ENCODE data around the gene SMYD4. TPM values are rescaled to one million over a fixed set of nuclear protein-coding genes. Genes with fewer than 3 reads are reported as not detected.
"Not testable (repeated sequence)": the region's sequence is repeated elsewhere in the genome, so short reads cannot be mapped to it uniquely, and the experiment has no call there.

SMYD4 gene
- total and polyA plus RNA-seq, 8 donors = 4.0 to 8.9 (median 5.7) TPM

DNA sequence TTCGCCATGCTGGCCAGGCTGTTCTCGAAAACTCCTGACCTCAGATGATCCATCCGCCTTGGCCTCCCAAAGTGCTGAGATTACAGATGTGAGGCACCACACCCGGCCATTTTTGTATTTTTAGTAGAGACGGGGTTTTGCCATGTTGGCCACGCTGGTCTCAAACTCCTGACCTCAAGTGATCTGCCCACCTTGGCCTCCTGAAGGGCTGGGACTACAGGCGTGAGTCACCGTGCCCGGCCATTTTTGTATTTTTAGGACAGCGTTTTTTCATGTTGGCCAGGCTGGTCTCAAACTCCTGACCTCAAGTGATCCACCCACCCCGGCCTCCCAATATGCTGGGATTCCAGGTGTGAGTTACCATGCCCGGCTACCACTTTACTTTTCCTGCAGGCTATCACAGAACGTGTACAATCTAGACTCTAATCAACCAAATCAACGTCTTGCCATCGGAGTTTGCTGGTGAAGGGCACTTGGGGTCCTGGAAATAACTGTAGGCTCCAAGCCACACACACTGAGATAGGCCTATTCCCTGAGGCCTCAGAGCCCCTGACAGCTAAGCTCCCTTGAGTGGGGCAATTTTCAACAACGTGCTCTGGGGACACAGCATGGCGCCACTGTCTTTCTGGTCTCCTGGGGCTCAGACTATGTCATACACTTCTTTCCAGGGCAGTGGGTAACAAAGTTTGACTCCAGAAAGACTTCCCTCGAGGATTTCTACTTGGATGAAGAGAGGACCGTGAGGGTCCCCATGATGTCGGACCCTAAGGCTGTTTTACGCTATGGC lies 55.1 kb downstream of the SMYD4 start:
- FAIRE-seq (no peak), ATAC-seq (no peak), DNase-seq (no peak)
- Histone ChIP-seq H3K9me3 (no peaks in the 10 kb centered on the region), H3K27ac (no peak overlapping the region), H3K4me1 (no peaks in the 10 kb centered on the region), H3K4me3 (no peak overlapping the region), H3K27me3 (no peaks in the 10 kb centered on the region), H3K36me3 (peaks cover 0 to 9% (median 0%) of the 10 kb centered on the region in 3 donors)
- TF ChIP-seq, protein P1, sequence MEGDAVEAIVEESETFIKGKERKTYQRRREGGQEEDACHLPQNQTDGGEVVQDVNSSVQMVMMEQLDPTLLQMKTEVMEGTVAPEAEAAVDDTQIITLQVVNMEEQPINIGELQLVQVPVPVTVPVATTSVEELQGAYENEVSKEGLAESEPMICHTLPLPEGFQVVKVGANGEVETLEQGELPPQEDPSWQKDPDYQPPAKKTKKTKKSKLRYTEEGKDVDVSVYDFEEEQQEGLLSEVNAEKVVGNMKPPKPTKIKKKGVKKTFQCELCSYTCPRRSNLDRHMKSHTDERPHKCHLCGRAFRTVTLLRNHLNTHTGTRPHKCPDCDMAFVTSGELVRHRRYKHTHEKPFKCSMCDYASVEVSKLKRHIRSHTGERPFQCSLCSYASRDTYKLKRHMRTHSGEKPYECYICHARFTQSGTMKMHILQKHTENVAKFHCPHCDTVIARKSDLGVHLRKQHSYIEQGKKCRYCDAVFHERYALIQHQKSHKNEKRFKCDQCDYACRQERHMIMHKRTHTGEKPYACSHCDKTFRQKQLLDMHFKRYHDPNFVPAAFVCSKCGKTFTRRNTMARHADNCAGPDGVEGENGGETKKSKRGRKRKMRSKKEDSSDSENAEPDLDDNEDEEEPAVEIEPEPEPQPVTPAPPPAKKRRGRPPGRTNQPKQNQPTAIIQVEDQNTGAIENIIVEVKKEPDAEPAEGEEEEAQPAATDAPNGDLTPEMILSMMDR (IDR thresholded peaks at IDR 0.05) = no peak
- intact Hi-C loops (cut with DNase I) = loop anchor here in 1 of 3 donors (10.0 kb wide), 1 partner anchor 50 kb away; the partner anchor contains the start of gene WDR81
- 90 to 92% methylated on average over 21 of the region's 21 CpGs for WGBS, 2 donors

DNA sequence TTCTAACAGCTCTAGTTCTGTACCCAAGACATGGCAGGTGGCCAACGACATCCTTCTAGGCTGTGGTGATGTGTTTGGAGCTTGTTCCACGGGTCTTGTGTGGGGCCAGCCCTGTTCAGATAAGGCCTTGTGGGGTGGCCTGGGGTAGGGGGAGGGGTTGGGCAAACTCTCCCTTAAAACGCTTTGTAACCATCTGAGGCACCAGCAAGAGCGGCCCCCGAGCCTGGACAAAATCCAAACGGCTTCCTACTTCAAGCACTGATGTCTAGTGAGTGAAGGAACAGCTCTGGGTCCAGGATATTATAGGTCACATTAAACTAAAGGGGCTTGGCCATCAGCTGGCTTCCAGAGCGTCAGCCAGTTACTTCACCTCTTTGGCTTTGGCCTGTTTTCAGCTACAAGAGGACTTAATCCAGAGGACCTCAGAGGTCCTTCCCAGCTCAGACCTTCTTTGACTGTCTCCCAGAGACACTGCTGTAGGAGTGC lies 56.0 kb downstream of the SMYD4 start:
- WGBS, 2 donors = 50 to 64% methylated on average over 7 of the region's 7 CpGs
- intact Hi-C loops (cut with DNase I) = loop anchor here in 1 of 3 donors (10.0 kb wide), 1 partner anchor 49 kb away; the partner anchor contains the start of gene WDR81
- Histone ChIP-seq H3K4me1 (no peaks in the 10 kb centered on the region), H3K9me3 (no peaks in the 10 kb centered on the region), H3K27me3 (no peaks in the 10 kb centered on the region), H3K36me3 (peaks cover 0 to 9% (median 0%) of the 10 kb centered on the region in 3 donors), H3K4me3 (no peak overlapping the region), H3K27ac (no peak overlapping the region)
- no peak for FAIRE-seq
- TF ChIP-seq, protein P1 (IDR thresholded peaks at IDR 0.05) = no peak
- peak in 1 of 4 donors; percentile 26 for ATAC-seq
- no peak for DNase-seq

DNA sequence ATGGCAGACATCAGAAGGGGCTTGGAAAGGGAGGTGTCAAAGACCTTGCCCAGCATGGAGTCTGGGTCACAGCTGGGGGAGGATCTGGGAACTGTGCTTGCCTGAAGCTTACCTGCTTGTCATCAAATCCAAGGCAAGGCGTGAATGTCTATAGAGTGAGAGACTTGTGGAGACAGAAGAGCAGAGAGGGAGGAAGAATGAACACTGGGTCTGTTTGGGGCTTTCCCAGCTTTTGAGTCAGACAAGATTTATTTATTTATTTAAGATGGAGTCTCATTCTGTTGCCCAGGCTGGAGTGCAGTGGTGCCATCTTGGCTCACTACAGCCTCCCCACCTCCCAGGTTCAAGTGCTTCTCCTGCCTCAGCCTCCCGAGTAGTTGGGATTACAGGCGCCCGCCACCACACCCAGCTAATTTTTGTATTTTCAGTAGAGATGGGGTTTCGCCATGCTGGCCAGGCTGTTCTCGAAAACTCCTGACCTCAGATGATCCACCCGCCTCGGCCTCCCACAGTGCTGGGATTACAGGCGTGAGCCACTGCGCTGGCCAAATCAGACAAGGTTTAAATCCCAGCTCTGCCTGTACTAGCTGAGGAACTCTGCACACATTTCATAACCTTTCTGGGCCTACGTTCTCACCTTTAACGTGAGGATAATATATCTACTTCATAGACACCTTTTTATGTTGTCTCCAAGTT lies 56.6 kb downstream of the SMYD4 start:
- H3K4me1 ChIP-seq, H3K4me3 ChIP-seq, H3K9me3 ChIP-seq, DNase-seq, H3K27me3 ChIP-seq, H3K27ac ChIP-seq, FAIRE-seq, H3K36me3 ChIP-seq: not testable (repeated sequence)
- intact Hi-C loops (cut with DNase I) = loop anchor here in 1 of 3 donors (10.0 kb wide), 1 partner anchor 48 kb away; the partner anchor contains the start of gene WDR81
- WGBS, 2 donors = 80 to 81% methylated on average over 12 of the region's 12 CpGs
- ATAC-seq = peak in 2 of 4 donors; percentile 7 to 27

DNA sequence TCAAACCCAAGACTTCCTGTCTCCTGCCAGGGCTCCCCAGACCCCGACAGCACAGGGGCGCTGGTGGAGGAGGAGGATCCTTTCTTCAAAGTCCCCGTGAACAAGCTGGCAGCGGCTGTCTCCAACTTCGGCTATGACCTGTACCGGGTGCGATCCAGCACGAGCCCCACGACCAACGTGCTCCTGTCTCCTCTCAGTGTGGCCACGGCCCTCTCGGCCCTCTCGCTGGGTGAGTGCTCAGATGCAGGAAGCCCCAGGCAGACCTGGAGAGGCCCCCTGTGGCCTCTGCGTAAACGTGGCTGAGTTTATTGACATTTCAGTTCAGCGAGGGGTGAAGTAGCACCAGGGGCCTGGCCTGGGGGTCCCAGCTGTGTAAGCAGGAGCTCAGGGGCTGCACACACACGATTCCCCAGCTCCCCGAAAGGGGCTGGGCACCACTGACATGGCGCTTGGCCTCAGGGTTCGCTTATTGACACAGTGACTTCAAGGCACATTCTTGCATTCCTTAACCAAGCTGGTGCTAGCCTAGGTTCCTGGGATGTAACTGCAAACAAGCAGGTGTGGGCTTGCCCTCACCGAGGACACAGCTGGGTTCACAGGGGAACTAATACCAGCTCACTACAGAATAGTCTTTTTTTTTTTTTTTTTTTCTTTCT lies 59.8 kb downstream of the SMYD4 start:
- no peaks in the 10 kb centered on the region for H3K9me3 ChIP-seq
- H3K4me1 ChIP-seq = no peaks in the 10 kb centered on the region
- H3K27ac ChIP-seq = no peak overlapping the region

More for the DNA sequence above, 59.8 kb downstream of the SMYD4 start:
- Histone ChIP-seq H3K36me3 (no peaks in the 10 kb centered on the region), H3K4me3 (no peak overlapping the region), H3K27me3 (no peaks in the 10 kb centered on the region)
- FAIRE-seq (no peak), ATAC-seq (peak; percentile 38 to 67 (median 50)), DNase-seq (peak in 1 of 6 donors; percentile 58)
- WGBS, 2 donors = 47 to 58% methylated on average over 21 of the region's 21 CpGs
- TF ChIP-seq, protein P1 (IDR thresholded peaks at IDR 0.05) = no peak
- intact Hi-C loops (cut with DNase I) = loop anchor here in 1 of 3 donors (10.0 kb wide), 1 partner anchor 45 kb away; the partner anchor contains the start of gene WDR81
